ENCODE measurements around the gene MEX3C.

DNA sequence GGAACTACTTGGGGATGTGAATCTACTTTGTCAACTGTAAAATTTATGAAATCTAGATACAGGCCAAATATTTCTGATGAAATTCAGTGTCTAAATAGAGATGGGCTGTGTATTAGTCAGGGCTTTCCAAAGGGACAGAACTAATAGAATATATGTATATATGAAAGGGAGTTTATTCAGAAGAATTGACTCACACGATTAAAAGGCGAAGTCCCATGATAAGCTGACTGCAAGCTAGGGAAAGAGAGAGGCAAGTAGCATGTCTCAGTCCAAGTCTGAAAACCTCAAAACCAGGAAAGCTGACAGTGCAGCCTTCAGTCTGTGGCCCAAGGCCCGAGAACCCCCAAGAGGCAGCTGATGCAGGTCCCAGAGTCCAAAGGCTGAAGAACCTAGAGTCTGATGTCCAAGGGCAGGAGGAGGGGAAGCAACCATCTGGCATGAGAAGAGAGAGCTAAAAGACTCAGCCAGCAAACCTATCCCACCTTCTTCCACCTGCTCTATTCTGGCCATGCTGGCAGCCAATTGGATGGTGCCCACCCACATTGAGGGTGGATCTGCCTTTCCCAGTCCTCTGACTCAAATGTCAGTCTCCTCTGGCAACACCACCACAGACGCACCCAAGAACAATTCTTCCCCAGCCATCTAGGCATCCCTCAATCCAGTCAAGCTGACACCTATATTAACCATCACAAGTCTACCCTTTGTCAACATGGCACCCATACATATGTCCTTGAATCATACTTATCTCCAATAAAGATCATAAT lies 29.3 kb upstream of the MEX3C start:
- TF ChIP-seq, protein P1, sequence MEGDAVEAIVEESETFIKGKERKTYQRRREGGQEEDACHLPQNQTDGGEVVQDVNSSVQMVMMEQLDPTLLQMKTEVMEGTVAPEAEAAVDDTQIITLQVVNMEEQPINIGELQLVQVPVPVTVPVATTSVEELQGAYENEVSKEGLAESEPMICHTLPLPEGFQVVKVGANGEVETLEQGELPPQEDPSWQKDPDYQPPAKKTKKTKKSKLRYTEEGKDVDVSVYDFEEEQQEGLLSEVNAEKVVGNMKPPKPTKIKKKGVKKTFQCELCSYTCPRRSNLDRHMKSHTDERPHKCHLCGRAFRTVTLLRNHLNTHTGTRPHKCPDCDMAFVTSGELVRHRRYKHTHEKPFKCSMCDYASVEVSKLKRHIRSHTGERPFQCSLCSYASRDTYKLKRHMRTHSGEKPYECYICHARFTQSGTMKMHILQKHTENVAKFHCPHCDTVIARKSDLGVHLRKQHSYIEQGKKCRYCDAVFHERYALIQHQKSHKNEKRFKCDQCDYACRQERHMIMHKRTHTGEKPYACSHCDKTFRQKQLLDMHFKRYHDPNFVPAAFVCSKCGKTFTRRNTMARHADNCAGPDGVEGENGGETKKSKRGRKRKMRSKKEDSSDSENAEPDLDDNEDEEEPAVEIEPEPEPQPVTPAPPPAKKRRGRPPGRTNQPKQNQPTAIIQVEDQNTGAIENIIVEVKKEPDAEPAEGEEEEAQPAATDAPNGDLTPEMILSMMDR (conservative IDR thresholded peaks at IDR 0.05 in 1 of 2, IDR thresholded peaks at IDR 0.05 in 1 of 2; ENCODE audit: low read depth in 1 of 2, low read length in 2 of 2) = no peak
- no peak for TF ChIP-seq EZH2 (IDR thresholded peaks at IDR 0.05; ENCODE audit: low read length, missing control alignments)
